ENCODE measurements around the gene NEGR1.

The NEGR1 gene

GRCh38 chr1:72064196-72065075, 217.9 kb downstream of the NEGR1 start:
- Mint-ChIP-seq H3K4me1 (no peaks in the 10 kb centered on the region), H3K27ac (no peak overlapping the region), H3K4me3 (no peak overlapping the region), H3K9me3 (no peaks in the 10 kb centered on the region), H3K36me3 (ENCODE audit: low read depth) (no peaks in the 10 kb centered on the region), H3K27me3 (ENCODE audit: low read depth, poor library complexity) (no peaks in the 10 kb centered on the region)
- DNase-seq = no peak
- no peak for TF ChIP-seq CTCF (IDR thresholded peaks at IDR 0.05)

- Mint-ChIP-seq H3K27me3 (ENCODE audit: low read depth, poor library complexity) (no peaks in the 10 kb centered on the region), H3K4me3 (no peak overlapping the region), H3K36me3 (ENCODE audit: low read depth) (no peaks in the 10 kb centered on the region), H3K9me3 (no peaks in the 10 kb centered on the region), H3K27ac (no peak overlapping the region), H3K4me1 (no peaks in the 10 kb centered on the region)
- TF ChIP-seq CTCF (IDR thresholded peaks at IDR 0.05) = no peak
- no peak for DNase-seq
Observed at GRCh38 chr1:72063364-72064044, 218.8 kb downstream of the NEGR1 start.

DNA sequence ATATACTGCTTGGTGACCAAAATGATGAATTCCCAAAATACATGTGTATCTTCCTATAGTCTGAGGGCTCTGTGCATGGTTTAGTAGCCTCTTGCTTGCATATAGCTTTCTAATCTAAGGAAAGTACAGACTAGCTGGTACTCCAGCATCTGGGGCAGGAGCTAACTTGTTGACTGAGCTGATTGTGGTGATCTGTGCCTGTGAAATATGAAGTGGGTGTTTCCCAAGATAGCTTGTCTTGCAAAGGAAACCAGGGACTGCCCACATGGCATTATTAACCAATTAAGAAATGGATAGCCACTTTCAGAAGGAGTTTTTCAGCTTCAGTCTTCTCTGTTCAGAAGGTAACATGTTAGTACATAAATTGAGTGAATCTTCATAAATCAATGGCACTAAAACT, 219.8 kb downstream of the NEGR1 start:
- no peaks in the 10 kb centered on the region for H3K36me3 Mint-ChIP-seq (ENCODE audit: low read depth)
- H3K4me1 Mint-ChIP-seq = no peaks in the 10 kb centered on the region
- H3K27me3 Mint-ChIP-seq (ENCODE audit: low read depth, poor library complexity) = no peaks in the 10 kb centered on the region
- no peak for DNase-seq
- H3K27ac Mint-ChIP-seq = no peak overlapping the region
- no peak overlapping the region for H3K4me3 Mint-ChIP-seq
- no peaks in the 10 kb centered on the region for H3K9me3 Mint-ChIP-seq
- TF ChIP-seq CTCF (IDR thresholded peaks at IDR 0.05) = no peak

DNA sequence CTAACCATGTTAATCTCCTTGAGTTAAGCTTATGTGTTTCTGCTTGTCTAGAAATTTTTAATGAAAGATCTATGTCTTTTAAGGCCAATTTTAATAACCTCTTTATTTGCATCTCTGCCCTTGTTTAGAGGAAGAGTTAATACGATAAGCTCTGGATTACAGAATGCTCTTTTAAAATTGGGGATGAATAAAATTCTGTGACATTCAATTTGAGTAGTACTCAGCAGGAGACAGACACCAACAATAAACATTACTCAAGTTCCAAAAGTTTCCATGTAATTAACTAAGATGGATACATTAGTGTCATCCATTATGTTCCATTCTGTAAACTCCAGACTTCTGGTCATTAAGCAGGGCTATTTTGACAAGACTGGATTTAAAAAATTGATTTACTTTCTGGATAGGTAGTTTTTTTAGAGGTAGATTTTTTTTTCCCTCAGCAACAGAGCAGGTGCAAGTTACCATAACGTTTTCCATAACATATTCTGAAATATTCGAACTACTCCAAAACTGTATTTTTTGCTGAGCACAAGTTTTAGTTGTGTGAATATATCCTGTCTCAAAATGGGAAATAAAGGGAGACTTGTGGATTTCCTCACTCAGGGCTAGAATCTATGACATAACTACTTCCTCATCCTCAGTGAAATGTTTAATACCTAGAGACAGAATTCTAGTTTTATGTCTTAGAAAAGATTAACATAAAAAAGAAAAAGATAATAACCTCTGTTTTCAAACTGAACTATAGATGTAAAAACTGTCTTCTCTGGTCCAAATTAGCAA, 221.7 kb downstream of the NEGR1 start:
- H3K4me3 Mint-ChIP-seq = no peak overlapping the region
- H3K27ac Mint-ChIP-seq = no peak overlapping the region
- no peaks in the 10 kb centered on the region for H3K9me3 Mint-ChIP-seq
- no peaks in the 10 kb centered on the region for H3K4me1 Mint-ChIP-seq
- no peaks in the 10 kb centered on the region for H3K27me3 Mint-ChIP-seq (ENCODE audit: low read depth, poor library complexity)
- no peak for DNase-seq
- H3K36me3 Mint-ChIP-seq (ENCODE audit: low read depth) = no peaks in the 10 kb centered on the region
- no peak for TF ChIP-seq CTCF (IDR thresholded peaks at IDR 0.05)

GRCh38 chr1:72056516-72056915, 225.8 kb downstream of the NEGR1 start:
- Mint-ChIP-seq H3K9me3 (no peaks in the 10 kb centered on the region), H3K4me3 (no peak overlapping the region), H3K27me3 (ENCODE audit: low read depth, poor library complexity) (no peaks in the 10 kb centered on the region), H3K36me3 (ENCODE audit: low read depth) (no peaks in the 10 kb centered on the region), H3K27ac (no peak overlapping the region), H3K4me1 (no peaks in the 10 kb centered on the region)
- TF ChIP-seq CTCF (IDR thresholded peaks at IDR 0.05) = no peak
- no peak for DNase-seq

All from nephron progenitor cell (in vitro differentiated cells).